ENCODE data around the gene PHF5A. TPM values are rescaled to one million over a fixed set of nuclear protein-coding genes. Genes with fewer than 3 reads are reported as not detected.
"Not testable (repeated sequence)": the region's sequence is repeated elsewhere in the genome, so short reads cannot be mapped to it uniquely, and the experiment has no call there.

The PHF5A gene
- total and polyA plus RNA-seq, 2 experiments from 2014 or later, result 21.9 to 55.2 TPM

- DNase-seq (ENCODE audit: low spot score), result no peak
- H3K4me1 ChIP-seq (ENCODE audit: insufficient read depth), result no peaks in the 10 kb centered on the region
- peaks cover 63% of the 10 kb centered on the region for H4K20me1 ChIP-seq (ENCODE audit: insufficient read depth, poor library complexity, severe bottlenecking)
- H3K79me2 ChIP-seq, result peaks cover 62% of the 10 kb centered on the region
- H3K36me3 ChIP-seq (replicated peaks; ENCODE audit: insufficient read depth, low read depth), result no peaks in the 10 kb centered on the region
- H3K4me3 ChIP-seq, result no peak overlapping the region
- WGBS (ENCODE audit: low lambda C conversion rate, missing lambda C conversion rate), result 83% methylated on average over 4 of the region's 4 CpGs
- H3K9me2 ChIP-seq (replicated peaks; ENCODE audit: insufficient read depth), result no peaks in the 10 kb centered on the region
- no peaks in the 10 kb centered on the region for H3K9me3 ChIP-seq (ENCODE audit: low read depth)
- TF ChIP-seq EZH2phosphoT487 (IDR thresholded peaks at IDR 0.05; ENCODE audit: low read depth, severe bottlenecking, unreplicated experiment), result no peak
- H3K27ac ChIP-seq, result no peak overlapping the region
- no peak overlapping the region for H3K4me2 ChIP-seq
- H3K27me3 ChIP-seq, result no peaks in the 10 kb centered on the region
- no peak overlapping the region for H2AFZ ChIP-seq
These were observed 32.9 kb downstream of the PHF5A start for GRCh38 chr22:41435560-41435959.

DNA sequence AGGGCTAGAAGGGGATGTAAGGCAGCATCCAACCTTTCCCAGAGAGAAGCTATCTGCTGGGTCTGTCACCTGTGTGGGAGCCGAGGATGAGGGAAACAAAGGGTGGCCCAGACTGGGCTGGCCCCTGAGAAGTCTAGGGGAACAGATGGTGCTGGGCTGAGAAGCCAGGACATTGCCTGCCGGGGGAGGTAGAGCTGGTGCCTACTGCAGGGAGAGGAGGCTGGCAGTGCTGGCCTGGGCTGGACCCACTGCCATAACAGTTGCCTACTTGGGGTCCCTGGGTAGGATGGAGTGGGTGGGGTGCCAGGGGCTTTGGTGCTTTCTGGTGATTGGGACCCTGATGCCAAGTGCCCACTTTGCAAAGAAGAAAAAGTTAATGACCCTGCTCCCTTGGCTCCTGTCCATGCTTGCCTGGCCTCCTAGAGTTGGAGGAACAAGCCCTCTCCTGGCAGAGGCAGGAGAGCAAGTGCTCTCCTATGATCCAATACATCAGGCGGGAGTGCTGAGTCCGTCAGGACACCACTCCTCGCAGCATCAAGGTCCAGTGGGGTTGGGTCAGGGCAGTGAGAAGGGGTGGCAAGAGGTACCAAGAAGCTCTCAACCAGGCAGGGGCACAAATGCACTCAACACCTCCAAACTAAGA is 34.0 kb downstream of the PHF5A start:
- 95% methylated on average over 5 of the region's 5 CpGs for WGBS (ENCODE audit: low lambda C conversion rate, missing lambda C conversion rate)
- not testable (repeated sequence) for DNase-seq (ENCODE audit: low spot score); H3K27ac ChIP-seq; H3K27me3 ChIP-seq; H3K9me3 ChIP-seq (ENCODE audit: low read depth); H3K4me2 ChIP-seq; H2AFZ ChIP-seq; H3K9me2 ChIP-seq (replicated peaks; ENCODE audit: insufficient read depth); H3K4me3 ChIP-seq; H3K36me3 ChIP-seq (replicated peaks; ENCODE audit: insufficient read depth, low read depth); H3K4me1 ChIP-seq (ENCODE audit: insufficient read depth)
- Histone ChIP-seq H4K20me1 (ENCODE audit: insufficient read depth, poor library complexity, severe bottlenecking) (peaks cover 53% of the 10 kb centered on the region), H3K79me2 (peaks cover 51% of the 10 kb centered on the region)

DNA sequence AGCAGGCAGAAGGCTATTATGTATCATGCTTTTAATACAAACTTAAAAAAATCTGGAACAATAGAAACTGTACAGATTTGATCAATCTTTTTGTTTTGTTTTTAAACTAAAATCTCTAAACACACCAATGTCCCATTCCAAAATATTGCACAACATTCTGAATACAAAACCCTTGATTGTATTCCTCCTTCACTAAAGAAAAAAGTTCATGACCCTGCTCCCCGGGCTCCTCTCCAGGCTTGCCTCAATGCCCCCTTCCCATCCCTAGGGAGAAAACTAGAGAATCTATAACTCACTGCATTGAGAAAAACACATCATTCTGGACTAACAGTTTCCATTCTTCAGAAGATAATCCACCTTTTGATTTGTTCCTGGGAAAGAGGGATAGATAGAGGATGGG is 35.0 kb downstream of the PHF5A start:
- H3K4me1 ChIP-seq (ENCODE audit: insufficient read depth); H2AFZ ChIP-seq; H3K4me3 ChIP-seq; H3K9me2 ChIP-seq (replicated peaks; ENCODE audit: insufficient read depth); H3K9me3 ChIP-seq (ENCODE audit: low read depth); H3K4me2 ChIP-seq; H3K27ac ChIP-seq; H3K36me3 ChIP-seq (replicated peaks; ENCODE audit: insufficient read depth, low read depth); H3K27me3 ChIP-seq; DNase-seq (ENCODE audit: low spot score): not testable (repeated sequence)
- Histone ChIP-seq H4K20me1 (ENCODE audit: insufficient read depth, poor library complexity, severe bottlenecking) (peaks cover 45% of the 10 kb centered on the region), H3K79me2 (peaks cover 41% of the 10 kb centered on the region)
- WGBS (ENCODE audit: low lambda C conversion rate, missing lambda C conversion rate), result 100% methylated on average over 1 of the region's 1 CpG

GRCh38 chr22:41431656-41432055 is 36.8 kb downstream of the PHF5A start:
- H3K9me3 ChIP-seq (ENCODE audit: low read depth), result no peaks in the 10 kb centered on the region
- no peak overlapping the region for H3K4me2 ChIP-seq
- H3K27ac ChIP-seq, result no peak overlapping the region
- no peak overlapping the region for H2AFZ ChIP-seq
- no peaks in the 10 kb centered on the region for H3K27me3 ChIP-seq
- peaks cover 32% of the 10 kb centered on the region for H4K20me1 ChIP-seq (ENCODE audit: insufficient read depth, poor library complexity, severe bottlenecking)
- 79% methylated on average over 6 of the region's 6 CpGs for WGBS (ENCODE audit: low lambda C conversion rate, missing lambda C conversion rate)
- peaks cover 26% of the 10 kb centered on the region for H3K79me2 ChIP-seq
- DNase-seq (ENCODE audit: low spot score), result no peak
- no peaks in the 10 kb centered on the region for H3K4me1 ChIP-seq (ENCODE audit: insufficient read depth)
- H3K4me3 ChIP-seq, result no peak overlapping the region
- no peaks in the 10 kb centered on the region for H3K9me2 ChIP-seq (replicated peaks; ENCODE audit: insufficient read depth)
- no peaks in the 10 kb centered on the region for H3K36me3 ChIP-seq (replicated peaks; ENCODE audit: insufficient read depth, low read depth)
- no peak for TF ChIP-seq EZH2 (IDR thresholded peaks at IDR 0.05; ENCODE audit: borderline replicate concordance)
- TF ChIP-seq, protein P1, sequence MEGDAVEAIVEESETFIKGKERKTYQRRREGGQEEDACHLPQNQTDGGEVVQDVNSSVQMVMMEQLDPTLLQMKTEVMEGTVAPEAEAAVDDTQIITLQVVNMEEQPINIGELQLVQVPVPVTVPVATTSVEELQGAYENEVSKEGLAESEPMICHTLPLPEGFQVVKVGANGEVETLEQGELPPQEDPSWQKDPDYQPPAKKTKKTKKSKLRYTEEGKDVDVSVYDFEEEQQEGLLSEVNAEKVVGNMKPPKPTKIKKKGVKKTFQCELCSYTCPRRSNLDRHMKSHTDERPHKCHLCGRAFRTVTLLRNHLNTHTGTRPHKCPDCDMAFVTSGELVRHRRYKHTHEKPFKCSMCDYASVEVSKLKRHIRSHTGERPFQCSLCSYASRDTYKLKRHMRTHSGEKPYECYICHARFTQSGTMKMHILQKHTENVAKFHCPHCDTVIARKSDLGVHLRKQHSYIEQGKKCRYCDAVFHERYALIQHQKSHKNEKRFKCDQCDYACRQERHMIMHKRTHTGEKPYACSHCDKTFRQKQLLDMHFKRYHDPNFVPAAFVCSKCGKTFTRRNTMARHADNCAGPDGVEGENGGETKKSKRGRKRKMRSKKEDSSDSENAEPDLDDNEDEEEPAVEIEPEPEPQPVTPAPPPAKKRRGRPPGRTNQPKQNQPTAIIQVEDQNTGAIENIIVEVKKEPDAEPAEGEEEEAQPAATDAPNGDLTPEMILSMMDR (IDR thresholded peaks at IDR 0.05; ENCODE audit: poor library complexity), result no peak
- no peak for TF ChIP-seq EZH2phosphoT487 (IDR thresholded peaks at IDR 0.05; ENCODE audit: low read depth, severe bottlenecking, unreplicated experiment)

- no peak overlapping the region for H3K27ac ChIP-seq
- H3K4me1 ChIP-seq (ENCODE audit: insufficient read depth), result no peaks in the 10 kb centered on the region
These were observed 38.5 kb downstream of the PHF5A start for GRCh38 chr22:41429951-41430332.

More at GRCh38 chr22:41429951-41430332, 38.5 kb downstream of the PHF5A start:
- Histone ChIP-seq H2AFZ (no peak overlapping the region), H3K4me2 (no peak overlapping the region), H4K20me1 (ENCODE audit: insufficient read depth, poor library complexity, severe bottlenecking) (peaks cover 15% of the 10 kb centered on the region), H3K27me3 (no peaks in the 10 kb centered on the region), H3K79me2 (peaks cover 9% of the 10 kb centered on the region), H3K36me3 (replicated peaks; ENCODE audit: insufficient read depth, low read depth) (no peaks in the 10 kb centered on the region), H3K9me3 (ENCODE audit: low read depth) (no peaks in the 10 kb centered on the region), H3K4me3 (no peak overlapping the region), H3K9me2 (replicated peaks; ENCODE audit: insufficient read depth) (no peaks in the 10 kb centered on the region)
- no peak for DNase-seq (ENCODE audit: low spot score)
- WGBS (ENCODE audit: low lambda C conversion rate, missing lambda C conversion rate), result 96% methylated on average over 8 of the region's 8 CpGs
- TF ChIP-seq, protein P1 (IDR thresholded peaks at IDR 0.05; ENCODE audit: poor library complexity), result no peak
- TF ChIP-seq EZH2phosphoT487 (IDR thresholded peaks at IDR 0.05; ENCODE audit: low read depth, severe bottlenecking, unreplicated experiment) (no peak), EZH2 (IDR thresholded peaks at IDR 0.05; ENCODE audit: borderline replicate concordance) (no peak)

Data from hepatocyte (in vitro differentiated cells).